MM.1S (cell line): ENCODE data around the gene ARMCX2.

Source experiments
- CTCF ChIP-seq: fragments of 300-600 bp; sonication (generic); IDR thresholded peaks from 2 replicates; pipeline ENCODE4 v1.5.1; 2016; ENCODE audit warnings: antibody characterized with exemption, low read length, mixed read lengths
- EZH2 ChIP-seq: fragments of 300-600 bp; sonication (generic); optimal IDR thresholded peaks from 2 replicates; pipeline ENCODE3; 2017; ENCODE audit warnings: low read depth, mild to moderate bottlenecking, antibody characterized with exemption, low read length, mixed read lengths

GRCh38 chrX:101682723-101683122 lies 23.1 kb upstream of the ARMCX2 start:
- no peak for TF ChIP-seq CTCF
- no peak for TF ChIP-seq EZH2
